NCI-H774 (cell line): ENCODE data around the gene TARP.
A peak's percentile ranks its signal among the peaks of the same experiment; 100 is the strongest.

Experiments used
- DNase-seq: peaks from one replicate; lab custom pipeline; 2025; lab: John Stamatoyannopoulos, UW

Gene TARP

GRCh38 chr7:38215735-38216670 lies 57.4 kb downstream of the TARP start:
- peak; percentile 9 for DNase-seq

- no peak for DNase-seq
These were observed 58.3 kb downstream of the TARP start for GRCh38 chr7:38215115-38215514.

- DNase-seq = no peak
These were observed 61.5 kb downstream of the TARP start for GRCh38 chr7:38211940-38212339.

- no peak for DNase-seq
These were observed 62.0 kb downstream of the TARP start for GRCh38 chr7:38211486-38211885.
